ENCODE results near the gene SMIM45.

The SMIM45 gene

GRCh38 chr22:41917375-41917902 is 34.5 kb upstream of the SMIM45 start:
- H3K27ac Mint-ChIP-seq: no peak overlapping the region
- POLR2A ChIA-PET: interaction anchor here (0.7 kb wide), 1 partner anchor 22 kb away, joined by 4 read pairs; no protein-coding TSS in a partner anchor
- no peaks in the 10 kb centered on the region for H3K9me3 Mint-ChIP-seq
- H3K4me1 Mint-ChIP-seq (ENCODE audit: low read depth): peaks cover 22% of the 10 kb centered on the region
- intact Hi-C loops (cut with micrococcal nuclease): loop anchor here (5.0 kb wide), 1 partner anchor 85 kb away; the partner anchor contains the start of gene SREBF2
- H3K27me3 Mint-ChIP-seq: peaks cover 26% of the 10 kb centered on the region
- H3K4me3 Mint-ChIP-seq: no peak overlapping the region
- CTCF ChIA-PET: no interaction called here
- no peaks in the 10 kb centered on the region for H3K36me3 Mint-ChIP-seq
- DNase-seq: no peak

- H3K36me3 Mint-ChIP-seq: no peaks in the 10 kb centered on the region
- ChIA-PET CTCF (no interaction called here), POLR2A (interaction anchor here (0.7 kb wide), 1 partner anchor 21 kb away, joined by 4 read pairs; no protein-coding TSS in a partner anchor)
- no peaks in the 10 kb centered on the region for H3K9me3 Mint-ChIP-seq
- peaks cover 19% of the 10 kb centered on the region for H3K27me3 Mint-ChIP-seq
- peaks cover 22% of the 10 kb centered on the region for H3K4me1 Mint-ChIP-seq (ENCODE audit: low read depth)
- DNase-seq: no peak
- H3K4me3 Mint-ChIP-seq: no peak overlapping the region
- intact Hi-C loops (cut with micrococcal nuclease): loop anchor here (5.0 kb wide), 1 partner anchor 86 kb away; the partner anchor contains the start of gene SREBF2
- no peak overlapping the region for H3K27ac Mint-ChIP-seq
Measured at GRCh38 chr22:41917903-41918791, 33.8 kb upstream of the SMIM45 start.

- peak overlapping the region; percentile 32 for H3K4me3 Mint-ChIP-seq
- DNase-seq: peak; percentile 68
- CTCF ChIA-PET: interaction anchor here (0.6 to 0.7 kb wide), 2 partner anchors 25 to 87 kb away, joined by 3 read pairs; partner anchors contain the start of gene SREBF2
- no peaks in the 10 kb centered on the region for H3K36me3 Mint-ChIP-seq
- peaks cover 16% of the 10 kb centered on the region for H3K27me3 Mint-ChIP-seq
- peaks cover 20% of the 10 kb centered on the region for H3K4me1 Mint-ChIP-seq (ENCODE audit: low read depth)
- H3K9me3 Mint-ChIP-seq: no peaks in the 10 kb centered on the region
- no peak overlapping the region for H3K27ac Mint-ChIP-seq
- intact Hi-C loops (cut with micrococcal nuclease): loop anchor here (5.0 kb wide), 1 partner anchor 87 kb away; the partner anchor contains the start of gene SREBF2
- POLR2A ChIA-PET: interaction anchor here (1.0 to 1.6 kb wide), 4 partner anchors 17 to 119 kb away, joined by 3 to 5 read pairs (median 3); partner anchors contain the start of genes CCDC134 and CENPM
Measured at GRCh38 chr22:41919357-41920224, 32.4 kb upstream of the SMIM45 start.

GRCh38 chr22:41920271-41920976 is 31.5 kb upstream of the SMIM45 start:
- no peak for DNase-seq
- Mint-ChIP-seq H3K27me3 (peaks cover 17% of the 10 kb centered on the region), H3K9me3 (no peaks in the 10 kb centered on the region), H3K4me3 (peak overlapping the region; percentile 8), H3K4me1 (ENCODE audit: low read depth) (peaks cover 21% of the 10 kb centered on the region), H3K27ac (no peak overlapping the region), H3K36me3 (peaks cover 3% of the 10 kb centered on the region)
- CTCF ChIA-PET: no interaction called here
- POLR2A ChIA-PET: interaction anchor here (0.8 to 1.6 kb wide), 3 partner anchors 13 to 58 kb away, joined by 3 to 5 read pairs (median 4); no protein-coding TSS in a partner anchor
- intact Hi-C loops (cut with micrococcal nuclease): no loop called here

GRCh38 chr22:41922328-41922727 is 29.6 kb upstream of the SMIM45 start:
- no peak overlapping the region for H3K4me3 Mint-ChIP-seq

GRCh38 chr22:41922940-41923594 is 28.9 kb upstream of the SMIM45 start:
- intact Hi-C loops (cut with micrococcal nuclease): no loop called here
- ChIA-PET CTCF (interaction anchor here (1.1 to 1.3 kb wide), 3 partner anchors 11 to 256 kb away, joined by 3 to 4 read pairs (median 3); no protein-coding TSS in a partner anchor), POLR2A (interaction anchor here (1.1 to 1.2 kb wide), 2 partner anchors 16 to 61 kb away, joined by 3 read pairs; no protein-coding TSS in a partner anchor)
- no peak overlapping the region for H3K4me3 Mint-ChIP-seq
- no peak for DNase-seq
- peaks cover 6% of the 10 kb centered on the region for H3K27me3 Mint-ChIP-seq
- H3K9me3 Mint-ChIP-seq: no peaks in the 10 kb centered on the region
- peaks cover 3% of the 10 kb centered on the region for H3K36me3 Mint-ChIP-seq
- peaks cover 29% of the 10 kb centered on the region for H3K4me1 Mint-ChIP-seq (ENCODE audit: low read depth)
- H3K27ac Mint-ChIP-seq: no peak overlapping the region

More at GRCh38 chr22:41922328-41922727, 29.6 kb upstream of the SMIM45 start:
- Mint-ChIP-seq H3K27ac (no peak overlapping the region), H3K36me3 (peaks cover 3% of the 10 kb centered on the region), H3K9me3 (no peaks in the 10 kb centered on the region), H3K4me1 (ENCODE audit: low read depth) (peaks cover 27% of the 10 kb centered on the region), H3K27me3 (peaks cover 6% of the 10 kb centered on the region)
- intact Hi-C loops (cut with micrococcal nuclease): no loop called here
- DNase-seq: no peak
- ChIA-PET CTCF (interaction anchor here (1.2 kb wide), 1 partner anchor 12 kb away, joined by 3 read pairs; no protein-coding TSS in a partner anchor), POLR2A (interaction anchor here (1.1 to 1.2 kb wide), 2 partner anchors 16 to 60 kb away, joined by 3 read pairs; no protein-coding TSS in a partner anchor)

- DNase-seq: no peak
- no peak overlapping the region for H3K4me3 Mint-ChIP-seq
- peaks cover 3% of the 10 kb centered on the region for H3K36me3 Mint-ChIP-seq
- ChIA-PET POLR2A (interaction anchor here (1.2 kb wide), 1 partner anchor 15 kb away, joined by 3 read pairs; no protein-coding TSS in a partner anchor), CTCF (interaction anchor here (1.1 to 3.2 kb wide), 4 partner anchors 10 to 257 kb away, joined by 3 to 48 read pairs (median 4); no protein-coding TSS in a partner anchor)
- H3K9me3 Mint-ChIP-seq: no peaks in the 10 kb centered on the region
- H3K4me1 Mint-ChIP-seq (ENCODE audit: low read depth): peaks cover 31% of the 10 kb centered on the region
- H3K27me3 Mint-ChIP-seq: peaks cover 6% of the 10 kb centered on the region
- intact Hi-C loops (cut with micrococcal nuclease): no loop called here
- no peak overlapping the region for H3K27ac Mint-ChIP-seq
Measured at GRCh38 chr22:41923595-41924276, 28.2 kb upstream of the SMIM45 start.

- H3K27me3 Mint-ChIP-seq: peaks cover 6% of the 10 kb centered on the region
- H3K27ac Mint-ChIP-seq: no peak overlapping the region
- ChIA-PET POLR2A (interaction anchor here (0.5 to 3.0 kb wide), 8 partner anchors 8 to 126 kb away, joined by 3 to 26 read pairs (median 7); partner anchors contain the start of genes CCDC134 and SREBF2), CTCF (interaction anchor here (0.6 to 3.2 kb wide), 33 partner anchors 9 to 518 kb away, joined by 3 to 48 read pairs (median 5); partner anchors contain the start of genes CENPM, MEI1 and SHISA8)
- DNase-seq: peak; percentile 86
- peaks cover 31% of the 10 kb centered on the region for H3K4me1 Mint-ChIP-seq (ENCODE audit: low read depth)
- H3K9me3 Mint-ChIP-seq: no peaks in the 10 kb centered on the region
- peaks cover 3% of the 10 kb centered on the region for H3K36me3 Mint-ChIP-seq
- intact Hi-C loops (cut with micrococcal nuclease): loop anchor here (2.0 kb wide), 1 partner anchor 15 kb away; no protein-coding TSS in a partner anchor
- peak overlapping the region; percentile 71 for H3K4me3 Mint-ChIP-seq
Measured at GRCh38 chr22:41925783-41926460, 26.0 kb upstream of the SMIM45 start.

GRCh38 chr22:41927813-41928212 is 24.1 kb upstream of the SMIM45 start:
- CTCF ChIA-PET: interaction anchor here (1.1 kb wide), 1 partner anchor 13 kb away, joined by 3 read pairs; no protein-coding TSS in a partner anchor
- H3K36me3 Mint-ChIP-seq: peaks cover 3% of the 10 kb centered on the region
- peaks cover 6% of the 10 kb centered on the region for H3K27me3 Mint-ChIP-seq
- intact Hi-C loops (cut with micrococcal nuclease): loop anchor here (2.0 kb wide), 1 partner anchor 13 kb away; no protein-coding TSS in a partner anchor
- no peak for DNase-seq
- POLR2A ChIA-PET: interaction anchor here (1.5 to 2.9 kb wide), 2 partner anchors 12 to 19 kb away, joined by 7 to 10 read pairs; no protein-coding TSS in a partner anchor
- no peak overlapping the region for H3K4me3 Mint-ChIP-seq
- peak overlapping the region; percentile 63 for H3K27ac Mint-ChIP-seq
- peaks cover 31% of the 10 kb centered on the region for H3K4me1 Mint-ChIP-seq (ENCODE audit: low read depth)
- H3K9me3 Mint-ChIP-seq: no peaks in the 10 kb centered on the region
